ENCODE measurements around the gene ATG2A. TPM values are rescaled to one million over a fixed set of nuclear protein-coding genes. Genes with fewer than 3 reads are reported as not detected.

The ATG2A gene
- total and polyA plus RNA-seq, 9 of the 15 experiments (the other 6 are each of a cell fraction or from before 2014, with no cell fraction given): 0.25 to 45.9 (median 5.2) TPM

GRCh38 chr11:64923944-64924909, 7.2 kb upstream of the ATG2A start, which contains the start of gene PPP2R5B (continued):
- TF ChIP-seq ZNF609 (CRISPR knock-in tag; IDR thresholded peaks at IDR 0.05; ENCODE audit: borderline replicate concordance): no peak; the same call in 1 of the 2 replicates
- TF ChIP-seq BCLAF1 (IDR thresholded peaks at IDR 0.05; ENCODE audit: borderline replicate concordance in 1 of 2, control insufficient read depth in 1 of 2, low read depth in 2 of 2, low read length in 1 of 2): no peak
- TF ChIP-seq RBM17 (IDR thresholded peaks at IDR 0.05; ENCODE audit: borderline replicate concordance, low read depth, low read length): no peak
- no peak for TF ChIP-seq RFX7 (CRISPR knock-in tag; IDR thresholded peaks at IDR 0.05)
- TF ChIP-seq STAT5A (IDR thresholded peaks at IDR 0.05; ENCODE audit: borderline replicate concordance, low read length): no peak
- 0 out of 2 replicates have a peak, but pooled peaks have one; percentile 56 for TF ChIP-seq SIN3B (IDR thresholded peaks at IDR 0.05; ENCODE audit: low read depth)
- no peak for TF ChIP-seq HINFP (tag; conservative IDR thresholded peaks at IDR 0.05; ENCODE audit: low read depth)
- TF ChIP-seq USF2 (CRISPR knock-in tag; IDR thresholded peaks at IDR 0.05): no peak
- peak; percentile 95 for TF ChIP-seq ETS1 (conservative IDR thresholded peaks at IDR 0.05; ENCODE audit: control insufficient read depth, low read depth, low read length)
- TF ChIP-seq ZNF282 (CRISPR knock-in tag; IDR thresholded peaks at IDR 0.05): no peak
- peak; percentile 71; the same call in 1 of the 2 replicates for TF ChIP-seq BHLHE40 (IDR thresholded peaks at IDR 0.05; ENCODE audit: low read length)

Measured in K562 (cell line).